Left ventricle myocardium superior (tissue), 1 donor: ENCODE results near the gene CPT1B. TPM values are rescaled to one million over a fixed set of nuclear protein-coding genes. Genes with fewer than 3 reads are reported as not detected.

Experiments used
- ATAC-seq: fragments of 200-7000 bp; cut with Tn5 transposase; one replicate; pipeline ENCODE4 v1.9.1; 2020; ENCODE audit warnings: mild to moderate bottlenecking, moderate library complexity
- DNase-seq: peaks from one replicate; pipeline ENCODE4 v3.0.0-alpha.2; 2020
- intact Hi-C: fragments of 100-400 bp; cut with micrococcal nuclease; formaldehyde crosslinking; loops from one replicate; pipeline ENCODE4 v1.11.0; 2022
- total RNA-seq: library from RNA; stranded (reverse); fragmentation: NEBNext Ultra II Directional; extraction: Animal tissue kit (Norgen Biotek cat#: 25700); gene quantifications from one replicate; pipeline ENCODE4 v1.2.1, GENCODE V29; 2021
- donor health status: DM: no; HTN: yes; CAD: no; lungs with severe emphysema.

CPT1B gene
- total RNA-seq, 1 donor from 2014 or later: 458 TPM

DNA sequence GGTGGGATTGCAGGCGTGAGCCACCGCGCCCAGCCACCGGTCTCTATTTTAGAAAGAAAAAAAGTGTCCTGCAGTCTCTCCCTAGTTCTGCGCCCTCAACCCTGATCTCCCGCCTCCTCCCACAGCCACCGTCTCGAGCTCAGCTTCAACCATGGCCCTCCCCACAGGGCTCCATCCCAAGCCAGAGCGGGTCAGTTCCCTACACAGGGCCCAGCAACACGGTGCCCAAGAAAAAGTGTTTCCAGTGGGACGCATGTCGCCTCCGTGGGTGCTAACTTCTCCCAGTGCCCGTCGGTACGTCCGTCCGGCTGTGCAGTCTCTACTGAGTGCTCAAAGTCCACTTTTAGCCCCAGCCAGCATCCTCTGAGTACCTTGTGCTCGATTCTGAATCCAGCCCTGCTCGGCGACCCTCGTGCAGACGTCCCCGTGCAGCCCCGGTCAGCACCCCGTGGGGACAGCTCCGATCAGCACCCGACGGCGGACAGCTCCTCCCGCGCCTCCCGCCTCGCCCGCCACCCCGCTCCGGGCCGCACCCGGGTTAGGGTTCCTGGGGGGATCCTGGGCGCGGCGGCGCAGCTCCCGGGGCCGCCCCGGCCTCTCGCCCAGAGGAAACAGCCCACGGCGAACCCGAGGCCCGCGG, 21.7 kb upstream of the CPT1B start:
- ATAC-seq (peak; percentile 92), DNase-seq (peak; percentile 75)
- intact Hi-C loops: no loop called here

GRCh38 chr22:50597097-50597496, 18.9 kb upstream of the CPT1B start:
- DNase-seq (no peak), ATAC-seq (no peak)
- intact Hi-C loops: no loop called here

GRCh38 chr22:50595189-50595588, 17.0 kb upstream of the CPT1B start:
- intact Hi-C loops: no loop called here
- no peak for ATAC-seq
- DNase-seq: no peak

- DNase-seq (peak; percentile 1), ATAC-seq (no peak)
- intact Hi-C loops: no loop called here
Observed at GRCh38 chr22:50587407-50587806, 9.2 kb upstream of the CPT1B start.

DNA sequence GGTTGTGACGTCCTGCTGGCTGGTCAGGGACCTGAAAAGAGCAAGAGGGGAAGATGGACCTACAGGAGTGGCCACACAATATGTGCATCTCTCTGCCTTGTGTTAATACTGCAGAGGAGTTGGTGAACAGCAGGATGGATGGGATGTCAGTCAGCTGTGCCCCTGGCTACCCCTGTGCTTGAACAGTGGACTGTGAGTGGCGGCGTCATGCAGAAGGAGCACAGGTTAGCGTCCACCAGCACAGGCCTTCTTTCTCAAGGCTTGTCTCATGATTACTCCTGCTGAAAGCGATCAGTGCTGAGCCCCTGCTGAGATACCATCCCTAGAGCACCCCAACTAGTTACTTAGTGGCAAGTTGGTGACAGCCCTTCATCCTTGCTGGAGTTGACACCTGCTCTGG, 8.2 kb upstream of the CPT1B start:
- intact Hi-C loops: no loop called here
- ATAC-seq (no peak), DNase-seq (peak; percentile 12)

- peak; percentile 3 for DNase-seq
- intact Hi-C loops: no loop called here
Observed at GRCh38 chr22:50585781-50586180, 7.6 kb upstream of the CPT1B start.

GRCh38 chr22:50585238-50585637, 7.0 kb upstream of the CPT1B start:
- ATAC-seq (no peak), DNase-seq (peak; percentile 6)
- intact Hi-C loops: no loop called here

More at GRCh38 chr22:50585781-50586180, 7.6 kb upstream of the CPT1B start:
- ATAC-seq: no peak

DNA sequence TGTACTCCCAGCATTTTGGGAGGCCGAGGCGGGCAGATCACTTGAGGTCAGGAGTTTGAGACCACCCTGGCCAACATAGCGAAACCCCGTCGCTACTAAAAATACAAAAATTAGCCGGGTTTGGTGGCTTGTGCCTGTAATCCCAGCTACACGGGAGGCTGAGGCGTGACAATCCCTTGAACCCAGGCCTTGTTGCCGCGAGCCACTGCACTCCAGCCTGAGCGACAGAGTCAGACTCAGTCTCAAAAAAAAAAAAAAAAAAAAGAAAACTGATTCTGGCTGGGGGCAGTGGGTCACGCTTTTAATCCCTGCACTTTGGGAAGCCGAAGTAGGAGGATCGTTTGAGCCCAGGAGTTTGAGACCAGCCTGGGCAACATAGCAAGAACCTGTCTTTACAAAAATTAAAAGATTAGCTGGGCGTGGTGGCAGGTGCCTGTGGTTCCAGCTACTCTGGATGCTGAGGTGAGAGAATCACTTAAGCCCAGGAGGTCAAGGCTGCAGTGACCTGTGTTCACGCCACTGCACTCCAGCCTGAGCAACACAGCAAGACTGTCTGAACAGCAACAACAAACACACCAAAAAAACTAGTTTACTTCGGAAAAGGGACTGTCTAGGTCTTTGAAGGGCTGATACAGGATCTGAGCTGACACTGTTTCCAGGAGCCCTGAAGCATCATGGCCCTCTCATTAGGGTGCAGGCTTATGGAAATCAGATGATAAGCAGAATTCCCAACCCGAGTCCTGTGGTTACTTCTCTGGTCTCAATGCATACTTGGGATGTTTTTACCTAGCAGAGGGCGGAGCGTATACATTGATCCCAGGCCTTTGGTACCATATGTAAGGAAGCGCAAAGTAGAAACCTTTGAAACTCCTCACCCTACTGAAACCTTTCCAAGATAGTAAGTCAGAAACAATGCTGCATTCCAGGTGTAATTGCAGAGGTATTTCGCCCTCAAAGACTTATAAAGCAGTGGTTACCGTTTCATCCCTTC, 6.2 kb upstream of the CPT1B start:
- DNase-seq (peak; percentile 12), ATAC-seq (no peak)
- intact Hi-C loops: no loop called here

- ATAC-seq (peak; percentile 19), DNase-seq (peak; percentile 20)
- intact Hi-C loops: no loop called here
Observed at GRCh38 chr22:50583294-50583861, 5.2 kb upstream of the CPT1B start.

DNA sequence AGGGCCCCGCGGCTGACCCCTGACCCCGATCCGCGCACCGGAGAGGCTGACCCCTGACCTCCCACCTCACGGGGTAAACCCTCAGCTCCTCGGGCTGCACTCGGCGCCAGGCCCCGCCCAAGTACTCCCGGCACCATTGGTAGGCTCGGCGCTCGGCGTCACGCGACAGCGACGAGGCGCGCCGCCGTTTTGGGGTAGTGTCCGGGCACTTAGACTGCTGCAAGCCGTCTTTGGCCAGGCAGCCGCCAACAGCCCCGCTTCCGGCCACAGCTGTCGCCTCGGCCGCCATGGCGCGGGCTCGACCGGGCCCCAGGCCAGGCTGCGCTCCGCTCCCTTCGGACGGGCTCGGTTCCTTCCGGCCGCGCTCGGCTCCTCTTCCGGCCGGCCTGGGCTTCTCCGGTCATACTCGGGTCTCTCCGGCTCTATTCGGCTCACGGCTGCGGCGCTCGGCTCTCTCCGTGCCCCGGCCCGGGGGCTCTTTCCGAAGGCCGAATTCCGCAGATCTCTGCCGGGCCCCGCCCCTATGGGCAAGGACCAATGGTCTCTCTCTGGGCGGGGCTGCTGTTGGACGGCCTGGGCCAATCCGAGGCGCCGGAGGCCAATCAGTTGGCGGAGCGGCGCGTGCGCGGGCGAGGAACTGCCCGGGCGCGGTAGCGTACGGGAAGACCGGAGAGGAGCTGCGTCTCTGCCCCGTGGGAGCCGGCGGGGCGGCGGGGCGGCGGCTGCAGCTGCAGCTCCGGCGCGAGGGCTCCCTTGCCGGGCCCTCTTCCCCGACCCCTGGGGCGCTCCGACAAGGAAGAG, 4.5 kb upstream of the CPT1B start, which contains the start of gene CHKB:
TSS of gene CHKB (minus strand) at position 357 of the 801 bp plus-strand sequence. CDS start at position 289, 68 bp downstream.
- peak; percentile 99 for DNase-seq
- peak; percentile 92 for ATAC-seq
- intact Hi-C loops: no loop called here

- DNase-seq: no peak
- intact Hi-C loops: no loop called here
- no peak for ATAC-seq
Observed at GRCh38 chr22:50581950-50582492, 3.8 kb upstream of the CPT1B start.

- no peak for DNase-seq
- ATAC-seq: no peak
- intact Hi-C loops: no loop called here
Observed at GRCh38 chr22:50581031-50581949, 3.1 kb upstream of the CPT1B start.

GRCh38 chr22:50579752-50580151, 1.5 kb upstream of the CPT1B start:
- no peak for ATAC-seq
- intact Hi-C loops: no loop called here
- DNase-seq: no peak

GRCh38 chr22:50578776-50579310, 616 bp upstream of the CPT1B start:
- intact Hi-C loops: no loop called here
- no peak for DNase-seq
- ATAC-seq: no peak

DNA sequence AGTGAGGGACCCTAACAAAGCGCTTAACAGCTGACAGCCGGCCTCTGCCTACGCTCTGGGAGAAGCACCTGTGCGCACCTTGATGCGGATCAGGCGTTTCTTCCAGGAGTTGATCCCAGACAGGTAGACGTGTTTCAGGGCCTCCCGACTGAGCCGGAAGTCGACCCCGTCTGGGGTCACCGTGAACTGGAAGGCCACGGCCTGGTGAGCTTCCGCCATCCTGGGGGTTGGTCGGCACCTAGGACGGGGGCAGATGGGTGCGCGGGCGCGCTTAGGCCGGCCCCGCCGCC, 585 bp downstream of the CPT1B start:
- ATAC-seq (no peak), DNase-seq (no peak)
- intact Hi-C loops: no loop called here

DNA sequence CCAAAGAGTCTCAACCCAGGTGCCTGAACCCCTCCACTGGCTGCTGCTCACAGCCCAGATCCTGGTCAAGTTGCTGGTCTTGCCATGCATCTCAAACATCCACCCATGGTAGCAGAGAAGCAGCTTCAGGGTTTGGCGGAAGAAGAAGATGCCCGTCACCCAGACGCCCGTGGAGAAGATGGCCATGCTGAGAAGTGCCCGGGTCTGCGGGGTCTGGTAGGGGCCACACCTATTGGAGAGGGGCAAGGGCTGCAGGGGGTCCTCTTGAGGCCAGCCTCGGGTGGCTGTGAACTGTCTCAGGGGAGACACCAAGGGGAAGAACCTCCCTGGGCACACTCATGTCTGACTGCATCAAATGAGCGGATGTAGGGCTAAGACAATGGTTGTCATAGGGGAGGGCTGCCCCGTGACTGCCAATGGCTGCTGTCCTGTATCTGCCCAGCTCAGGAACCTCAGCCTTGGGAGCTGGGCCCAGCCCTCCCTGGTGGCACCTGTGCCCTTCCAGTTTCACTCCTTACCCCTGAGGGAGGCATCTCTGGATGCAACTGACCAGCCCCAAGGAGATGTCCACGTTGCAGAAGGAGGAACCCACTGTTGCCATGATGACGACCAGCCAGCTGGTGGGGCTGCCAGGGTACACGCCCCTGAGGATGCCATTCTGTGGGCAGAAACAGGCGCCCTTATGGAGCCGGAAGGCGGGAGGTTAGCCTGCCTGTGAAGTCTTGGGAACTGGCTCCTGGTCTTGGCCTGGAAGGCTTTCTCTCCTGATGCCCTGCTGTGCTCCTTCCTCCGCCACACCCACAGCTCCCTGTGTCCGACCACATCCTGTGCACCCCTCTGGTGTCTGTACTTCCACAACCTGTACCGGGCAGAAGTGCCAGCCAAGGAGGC, 1.2 kb downstream of the CPT1B start:
- no peak for ATAC-seq
- intact Hi-C loops: no loop called here
- DNase-seq: no peak

GRCh38 chr22:50576070-50576469, 2.2 kb downstream of the CPT1B start:
- intact Hi-C loops: no loop called here
- ATAC-seq: peak; percentile 6
- no peak for DNase-seq
